Keratinocyte (primary cell): ENCODE data around the gene WFIKKN1.

ENCODE experiments used
- CTCF ChIP-seq, 3 experiments: IDR thresholded peaks in 1 of 3; conservative IDR thresholded peaks in 1 of 3; optimal IDR thresholded peaks in 1 of 3; 2 replicates in 2 of 3; 3 replicates in 1 of 3; pipeline versions ENCODE3 to v1.5.1; 2011; ENCODE audit warnings: low read length in 3 of 3, mild to moderate bottlenecking in 3 of 3, moderate library complexity in 2 of 3, control low read depth in 1 of 3, inconsistent platforms in 1 of 3; ENCODE audit not compliant: insufficient read depth in 2 of 3; ENCODE audit errors: extremely low read depth in 1 of 3
- EZH2 ChIP-seq: IDR thresholded peaks from one replicate; pipeline ENCODE4 v1.6.1; 2012; ENCODE audit warnings: inconsistent platforms, mild to moderate bottlenecking, low read length, moderate library complexity

- TF ChIP-seq CTCF (optimal IDR thresholded peaks at IDR 0.05 in 1 of 3, IDR thresholded peaks at IDR 0.05 in 1 of 3, conservative IDR thresholded peaks at IDR 0.05 in 1 of 3; ENCODE audit: extremely low read depth in 1 of 3, insufficient read depth in 2 of 3, low read length in 3 of 3): no peak
- TF ChIP-seq EZH2: no peak
These were observed 453 bp upstream of the WFIKKN1 start for GRCh38 chr16:630249-630814.
